ENCODE measurements around the gene SRP54. TPM values are rescaled to one million over a fixed set of nuclear protein-coding genes. Genes with fewer than 3 reads are reported as not detected.

The SRP54 gene
- total and polyA plus RNA-seq, 2 of the 8 experiments (the other 6 are each of a cell fraction or from before 2014, with no cell fraction given) = 19.7 to 60.0 TPM

GRCh38 chr14:34971381-34971780 lies 11.4 kb upstream of the SRP54 start (continued):
- TF ChIP-seq, protein P1, sequence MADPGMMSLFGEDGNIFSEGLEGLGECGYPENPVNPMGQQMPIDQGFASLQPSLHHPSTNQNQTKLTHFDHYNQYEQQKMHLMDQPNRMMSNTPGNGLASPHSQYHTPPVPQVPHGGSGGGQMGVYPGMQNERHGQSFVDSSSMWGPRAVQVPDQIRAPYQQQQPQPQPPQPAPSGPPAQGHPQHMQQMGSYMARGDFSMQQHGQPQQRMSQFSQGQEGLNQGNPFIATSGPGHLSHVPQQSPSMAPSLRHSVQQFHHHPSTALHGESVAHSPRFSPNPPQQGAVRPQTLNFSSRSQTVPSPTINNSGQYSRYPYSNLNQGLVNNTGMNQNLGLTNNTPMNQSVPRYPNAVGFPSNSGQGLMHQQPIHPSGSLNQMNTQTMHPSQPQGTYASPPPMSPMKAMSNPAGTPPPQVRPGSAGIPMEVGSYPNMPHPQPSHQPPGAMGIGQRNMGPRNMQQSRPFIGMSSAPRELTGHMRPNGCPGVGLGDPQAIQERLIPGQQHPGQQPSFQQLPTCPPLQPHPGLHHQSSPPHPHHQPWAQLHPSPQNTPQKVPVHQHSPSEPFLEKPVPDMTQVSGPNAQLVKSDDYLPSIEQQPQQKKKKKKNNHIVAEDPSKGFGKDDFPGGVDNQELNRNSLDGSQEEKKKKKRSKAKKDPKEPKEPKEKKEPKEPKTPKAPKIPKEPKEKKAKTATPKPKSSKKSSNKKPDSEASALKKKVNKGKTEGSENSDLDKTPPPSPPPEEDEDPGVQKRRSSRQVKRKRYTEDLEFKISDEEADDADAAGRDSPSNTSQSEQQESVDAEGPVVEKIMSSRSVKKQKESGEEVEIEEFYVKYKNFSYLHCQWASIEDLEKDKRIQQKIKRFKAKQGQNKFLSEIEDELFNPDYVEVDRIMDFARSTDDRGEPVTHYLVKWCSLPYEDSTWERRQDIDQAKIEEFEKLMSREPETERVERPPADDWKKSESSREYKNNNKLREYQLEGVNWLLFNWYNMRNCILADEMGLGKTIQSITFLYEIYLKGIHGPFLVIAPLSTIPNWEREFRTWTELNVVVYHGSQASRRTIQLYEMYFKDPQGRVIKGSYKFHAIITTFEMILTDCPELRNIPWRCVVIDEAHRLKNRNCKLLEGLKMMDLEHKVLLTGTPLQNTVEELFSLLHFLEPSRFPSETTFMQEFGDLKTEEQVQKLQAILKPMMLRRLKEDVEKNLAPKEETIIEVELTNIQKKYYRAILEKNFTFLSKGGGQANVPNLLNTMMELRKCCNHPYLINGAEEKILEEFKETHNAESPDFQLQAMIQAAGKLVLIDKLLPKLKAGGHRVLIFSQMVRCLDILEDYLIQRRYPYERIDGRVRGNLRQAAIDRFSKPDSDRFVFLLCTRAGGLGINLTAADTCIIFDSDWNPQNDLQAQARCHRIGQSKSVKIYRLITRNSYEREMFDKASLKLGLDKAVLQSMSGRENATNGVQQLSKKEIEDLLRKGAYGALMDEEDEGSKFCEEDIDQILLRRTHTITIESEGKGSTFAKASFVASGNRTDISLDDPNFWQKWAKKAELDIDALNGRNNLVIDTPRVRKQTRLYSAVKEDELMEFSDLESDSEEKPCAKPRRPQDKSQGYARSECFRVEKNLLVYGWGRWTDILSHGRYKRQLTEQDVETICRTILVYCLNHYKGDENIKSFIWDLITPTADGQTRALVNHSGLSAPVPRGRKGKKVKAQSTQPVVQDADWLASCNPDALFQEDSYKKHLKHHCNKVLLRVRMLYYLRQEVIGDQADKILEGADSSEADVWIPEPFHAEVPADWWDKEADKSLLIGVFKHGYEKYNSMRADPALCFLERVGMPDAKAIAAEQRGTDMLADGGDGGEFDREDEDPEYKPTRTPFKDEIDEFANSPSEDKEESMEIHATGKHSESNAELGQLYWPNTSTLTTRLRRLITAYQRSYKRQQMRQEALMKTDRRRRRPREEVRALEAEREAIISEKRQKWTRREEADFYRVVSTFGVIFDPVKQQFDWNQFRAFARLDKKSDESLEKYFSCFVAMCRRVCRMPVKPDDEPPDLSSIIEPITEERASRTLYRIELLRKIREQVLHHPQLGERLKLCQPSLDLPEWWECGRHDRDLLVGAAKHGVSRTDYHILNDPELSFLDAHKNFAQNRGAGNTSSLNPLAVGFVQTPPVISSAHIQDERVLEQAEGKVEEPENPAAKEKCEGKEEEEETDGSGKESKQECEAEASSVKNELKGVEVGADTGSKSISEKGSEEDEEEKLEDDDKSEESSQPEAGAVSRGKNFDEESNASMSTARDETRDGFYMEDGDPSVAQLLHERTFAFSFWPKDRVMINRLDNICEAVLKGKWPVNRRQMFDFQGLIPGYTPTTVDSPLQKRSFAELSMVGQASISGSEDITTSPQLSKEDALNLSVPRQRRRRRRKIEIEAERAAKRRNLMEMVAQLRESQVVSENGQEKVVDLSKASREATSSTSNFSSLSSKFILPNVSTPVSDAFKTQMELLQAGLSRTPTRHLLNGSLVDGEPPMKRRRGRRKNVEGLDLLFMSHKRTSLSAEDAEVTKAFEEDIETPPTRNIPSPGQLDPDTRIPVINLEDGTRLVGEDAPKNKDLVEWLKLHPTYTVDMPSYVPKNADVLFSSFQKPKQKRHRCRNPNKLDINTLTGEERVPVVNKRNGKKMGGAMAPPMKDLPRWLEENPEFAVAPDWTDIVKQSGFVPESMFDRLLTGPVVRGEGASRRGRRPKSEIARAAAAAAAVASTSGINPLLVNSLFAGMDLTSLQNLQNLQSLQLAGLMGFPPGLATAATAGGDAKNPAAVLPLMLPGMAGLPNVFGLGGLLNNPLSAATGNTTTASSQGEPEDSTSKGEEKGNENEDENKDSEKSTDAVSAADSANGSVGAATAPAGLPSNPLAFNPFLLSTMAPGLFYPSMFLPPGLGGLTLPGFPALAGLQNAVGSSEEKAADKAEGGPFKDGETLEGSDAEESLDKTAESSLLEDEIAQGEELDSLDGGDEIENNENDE (IDR thresholded peaks at IDR 0.05; ENCODE audit: insufficient replicate concordance, low read length) = no peak
- TF ChIP-seq FOSL1 (IDR thresholded peaks at IDR 0.05; ENCODE audit: insufficient read depth, low read depth, low read length) (no peak), GTF2F1 (IDR thresholded peaks at IDR 0.05; ENCODE audit: borderline replicate concordance, low read depth, low read length) (no peak)

Data from H1 (cell line).